SW480 (cell line): Measurements from ENCODE around the gene PRR14.

ENCODE experiments used
- DNase-seq: peaks from one replicate; pipeline ENCODE4 v3.0.0-alpha.2; 2016; ENCODE audit warnings: low spot score

The PRR14 gene

DNA sequence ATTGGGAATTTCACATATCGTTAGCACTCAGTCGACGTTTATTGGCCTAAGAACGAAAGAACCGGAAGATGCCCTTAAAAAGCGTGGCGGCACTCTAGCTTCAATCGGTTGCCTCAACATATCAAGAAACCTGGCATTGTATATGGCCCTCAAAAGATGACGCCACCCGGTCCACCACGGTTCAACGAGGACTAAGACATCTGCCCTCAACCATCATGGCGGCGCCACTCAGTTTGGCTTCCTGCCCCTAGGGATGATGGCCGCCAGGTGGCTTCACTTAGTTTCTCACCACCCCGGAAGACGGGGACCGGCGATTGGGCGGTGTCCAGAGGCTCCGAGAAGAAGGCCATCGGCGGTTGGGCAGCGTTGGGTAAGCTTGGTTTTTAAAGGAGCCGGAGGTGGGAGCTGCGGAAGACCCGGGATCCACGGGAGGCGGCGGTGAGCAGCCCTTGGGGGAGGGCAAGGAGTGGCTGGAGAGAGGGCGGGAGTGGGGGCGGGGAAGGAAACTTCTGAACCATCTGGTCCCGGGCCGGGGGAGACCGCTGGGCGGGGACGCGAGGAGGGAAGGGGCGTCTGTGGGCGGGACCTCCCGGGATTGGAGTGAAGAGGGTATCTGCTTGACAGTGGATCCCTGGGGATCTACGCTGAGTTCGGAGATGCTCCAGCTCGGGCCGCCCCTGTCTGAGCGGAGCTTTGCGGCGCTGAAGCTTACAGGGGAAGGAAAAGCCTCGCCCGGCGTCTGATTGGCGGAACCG is at the start of gene PRR14:
Gene PRR14 (plus strand): TSS at position 592 of the 755 bp plus-strand sequence. CDS start 686 bp downstream, outside the sequence.
- peak; percentile 99 for DNase-seq

- DNase-seq, result no peak
Observed at GRCh38 chr16:30601966-30602365, 48.8 kb upstream of the PRR14 start.

DNA sequence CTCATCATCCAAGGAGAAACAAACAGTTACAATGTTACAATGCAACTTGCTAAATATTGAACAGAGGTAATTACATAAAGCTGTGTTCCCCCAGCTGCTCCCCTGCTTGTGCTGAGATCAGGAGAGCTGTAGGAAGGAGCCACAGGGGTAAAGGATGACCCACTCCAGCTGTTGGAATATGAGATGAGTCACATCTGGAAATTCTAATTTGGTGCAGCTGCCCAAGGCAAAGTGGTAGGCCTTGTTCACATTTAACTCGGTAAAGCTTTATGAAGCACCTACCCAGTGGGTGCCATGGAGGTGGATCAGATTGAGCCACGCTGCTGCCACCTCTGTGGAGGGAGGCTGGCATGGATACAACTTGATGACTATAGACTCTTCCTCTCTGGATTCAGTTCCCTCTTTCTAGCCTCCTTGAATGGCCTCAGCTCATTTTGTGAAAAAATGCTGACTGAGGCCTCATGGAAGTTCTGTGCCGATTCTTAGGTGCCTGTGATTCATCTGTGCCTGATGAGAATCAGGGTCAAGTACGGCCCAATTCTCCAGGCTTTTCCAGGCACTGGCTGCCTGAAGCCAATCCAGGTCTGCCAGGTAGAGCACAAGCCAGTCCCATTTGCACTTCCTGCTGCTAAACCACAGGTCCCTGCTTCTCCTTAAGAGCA is 48.0 kb upstream of the PRR14 start:
- no peak for DNase-seq

DNA sequence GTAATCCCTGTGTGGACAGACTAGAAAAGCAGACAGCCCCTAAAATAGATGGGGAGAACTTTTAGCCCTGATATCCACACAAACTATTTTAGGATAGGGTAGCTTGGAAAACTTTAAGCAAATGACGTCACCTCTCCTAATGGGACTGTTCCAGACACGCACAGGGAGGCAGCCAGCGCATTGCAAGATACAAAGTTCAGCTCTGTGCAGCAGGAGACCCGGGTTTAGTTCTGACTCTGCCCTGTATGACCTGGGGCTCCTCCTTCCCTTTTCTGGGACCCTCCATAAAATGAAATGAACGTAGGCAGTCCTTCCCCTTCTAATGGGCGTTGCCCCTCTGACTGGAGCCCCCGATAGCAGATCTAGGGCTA is 46.8 kb upstream of the PRR14 start:
- no peak for DNase-seq

DNA sequence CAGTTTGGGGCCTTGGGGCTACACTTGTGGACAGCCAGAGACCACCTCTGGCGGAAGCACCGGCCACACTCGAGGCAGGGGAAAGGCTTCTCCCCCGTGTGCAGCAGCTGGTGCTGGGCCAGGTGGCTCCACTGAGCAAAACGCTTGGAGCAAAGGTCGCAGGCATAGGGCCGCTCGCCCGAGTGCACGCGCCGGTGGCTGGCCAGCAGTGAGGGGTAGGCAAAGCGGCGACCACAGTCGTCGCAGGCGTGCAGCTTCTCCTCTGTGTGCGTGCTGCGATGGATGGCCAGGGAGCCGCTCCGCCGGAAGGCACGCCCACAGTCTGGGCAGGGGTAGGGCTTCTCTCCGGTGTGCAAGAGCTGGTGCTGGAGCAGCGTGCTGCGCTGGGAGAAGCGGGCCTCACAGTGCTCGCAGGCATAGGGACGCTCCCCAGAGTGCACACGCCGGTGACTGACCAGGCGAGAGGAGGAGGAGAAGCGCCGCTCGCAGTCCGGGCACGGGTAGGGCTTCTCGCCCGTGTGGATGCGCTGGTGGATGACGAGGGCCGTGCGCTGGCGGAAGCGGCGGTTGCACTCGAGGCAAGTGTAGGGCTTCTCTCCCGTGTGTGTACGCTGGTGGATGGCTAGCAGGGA is 46.3 kb upstream of the PRR14 start:
- DNase-seq, result no peak

- no peak for DNase-seq
Observed at GRCh38 chr16:30605158-30605557, 45.6 kb upstream of the PRR14 start.

- DNase-seq, result no peak
Observed at GRCh38 chr16:30606004-30606403, 44.8 kb upstream of the PRR14 start.

GRCh38 chr16:30609002-30609925 is 41.5 kb upstream of the PRR14 start:
- DNase-seq, result no peak

DNA sequence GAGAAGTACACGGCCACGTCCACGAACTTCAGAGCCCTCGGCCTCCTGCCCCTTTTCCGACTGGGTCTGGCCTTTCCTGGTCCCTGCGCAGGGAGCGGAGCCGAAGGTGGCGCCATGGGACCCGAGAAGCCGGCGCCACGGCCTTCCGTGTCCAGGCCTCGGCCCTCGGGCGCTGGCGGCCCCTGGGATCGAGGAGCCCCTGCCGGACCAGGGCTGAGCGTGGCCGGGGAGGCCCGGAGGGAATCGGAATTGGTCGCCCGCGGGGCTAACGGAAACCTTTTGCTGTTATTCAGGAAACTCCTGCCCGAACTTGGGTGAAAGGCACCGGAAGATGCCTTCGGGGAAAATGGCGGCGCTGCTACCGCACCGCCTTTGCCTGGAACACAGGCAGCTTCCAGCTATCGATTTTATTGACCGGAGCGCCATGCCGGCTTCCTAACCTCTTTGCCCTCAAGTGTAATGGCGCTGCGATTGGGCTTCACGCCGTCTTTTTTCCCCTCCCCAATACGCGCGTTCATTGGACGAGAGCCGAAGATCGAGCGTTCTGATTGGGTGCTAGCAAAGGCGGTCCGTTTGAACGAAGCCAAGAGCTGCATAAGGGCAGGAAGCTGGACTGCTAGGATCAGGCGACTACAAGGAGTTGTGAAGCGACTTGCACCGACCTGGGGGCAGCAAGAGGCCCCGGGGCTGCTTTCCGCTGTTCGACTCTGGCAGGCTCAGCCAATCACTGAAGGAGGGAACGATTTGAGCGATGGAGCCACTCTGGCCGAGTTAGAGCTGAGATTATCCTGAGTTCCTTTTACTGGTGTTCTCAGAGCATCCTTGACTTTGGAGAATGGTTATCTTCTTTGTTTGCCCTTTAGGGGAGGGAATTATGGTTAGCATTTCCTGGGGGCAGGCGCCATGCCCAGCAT is 40.6 kb upstream of the PRR14 start, which contains the start of gene ZNF689:
Gene ZNF689 (minus strand): TSS at position 464 of the 914 bp plus-strand sequence. CDS start 348 bp downstream, at position 116.
- DNase-seq, result peak; percentile 93

- DNase-seq, result peak; percentile 59
Observed at GRCh38 chr16:30615358-30616091, 35.2 kb upstream of the PRR14 start.

DNA sequence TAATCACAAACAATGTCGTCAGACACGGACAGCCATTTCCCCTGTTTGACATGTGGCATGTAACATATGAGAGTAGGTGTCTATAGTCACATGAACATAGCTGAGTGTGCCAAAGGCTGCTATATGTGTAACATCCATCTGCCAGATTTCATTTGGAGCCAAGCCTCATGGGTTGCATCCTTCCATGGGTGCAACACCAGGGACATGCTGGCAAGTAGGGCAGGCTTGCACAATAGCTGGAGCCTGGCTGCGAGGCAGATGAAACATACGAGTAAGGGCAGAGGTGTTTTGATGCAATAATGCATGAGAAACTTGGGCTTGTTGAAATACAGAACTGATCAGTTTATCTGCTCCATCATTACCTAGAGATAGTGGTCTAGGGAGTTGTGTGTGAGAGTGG is 31.6 kb upstream of the PRR14 start:
- DNase-seq, result no peak

DNA sequence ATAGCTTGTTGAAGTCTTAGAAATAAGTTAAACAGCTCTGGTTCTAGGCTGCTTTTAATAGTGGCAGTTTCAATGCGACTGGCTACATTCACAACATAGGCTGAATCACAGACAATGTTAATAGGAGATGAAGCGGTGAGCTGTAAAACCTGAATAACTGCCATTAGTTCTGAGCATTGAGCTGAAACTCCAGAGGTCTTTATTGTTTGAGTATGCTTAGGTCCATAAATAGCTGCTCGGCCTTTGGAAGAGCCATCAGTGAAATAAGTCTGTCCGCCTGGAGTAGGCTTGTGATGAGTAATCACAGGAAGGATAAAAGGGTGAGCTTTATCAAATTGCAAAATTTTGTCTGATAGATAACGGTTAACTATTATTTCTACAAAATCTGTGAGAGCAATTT is 31.1 kb upstream of the PRR14 start:
- no peak for DNase-seq

- DNase-seq, result no peak
Observed at GRCh38 chr16:30620169-30620568, 30.6 kb upstream of the PRR14 start.

DNA sequence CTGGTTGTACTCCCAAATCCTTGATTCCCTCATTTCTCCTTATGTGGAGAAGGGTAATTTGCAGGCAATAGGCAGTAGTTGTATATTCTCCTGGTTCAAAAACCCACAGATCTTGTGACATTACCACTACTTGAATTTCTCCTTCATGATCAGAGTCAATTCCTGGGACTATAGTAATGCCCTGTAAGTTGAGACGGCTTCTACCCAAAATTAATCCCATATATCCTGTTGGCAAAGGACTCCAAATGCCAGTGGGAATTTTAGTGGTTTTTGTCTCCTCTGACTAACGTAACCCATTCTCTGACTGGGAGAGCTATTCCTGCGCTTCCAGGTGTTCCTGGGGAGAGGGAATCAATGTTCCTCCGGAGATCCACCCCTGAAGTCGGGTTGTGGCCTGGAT is 29.0 kb upstream of the PRR14 start:
- no peak for DNase-seq

GRCh38 chr16:30622455-30623032 is 28.2 kb upstream of the PRR14 start:
- no peak for DNase-seq

GRCh38 chr16:30623536-30624283 is 27.1 kb upstream of the PRR14 start:
- no peak for DNase-seq

DNA sequence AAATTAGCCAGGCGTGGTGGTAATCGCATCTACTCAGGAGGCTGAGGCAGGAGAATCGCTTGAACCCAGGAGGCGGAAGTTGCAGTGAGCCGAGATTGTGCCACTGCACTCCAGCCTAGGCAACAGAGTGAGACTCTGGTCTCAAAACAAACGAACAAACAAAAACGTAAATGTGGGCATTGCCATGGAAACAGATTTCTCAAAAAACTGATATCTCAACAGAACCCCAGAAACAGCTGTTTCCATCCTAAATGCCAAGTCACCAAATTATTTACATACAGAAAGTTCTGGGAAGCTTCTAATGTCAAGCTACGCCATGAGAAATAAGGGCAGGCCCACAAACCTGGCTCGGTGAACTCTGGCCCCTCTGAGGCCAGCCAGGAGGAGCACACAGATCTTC is 24.5 kb upstream of the PRR14 start:
- DNase-seq, result no peak

- DNase-seq, result peak; percentile 72
Observed at GRCh38 chr16:30628628-30629540, 21.9 kb upstream of the PRR14 start.
